ENCODE results near the gene SP3. TPM values are rescaled to one million over a fixed set of nuclear protein-coding genes. Genes with fewer than 3 reads are reported as not detected.
A peak's percentile ranks its signal among the peaks of the same experiment; 100 is the strongest.
"Not testable (repeated sequence)": the region's sequence is repeated elsewhere in the genome, so short reads cannot be mapped to it uniquely, and the experiment has no call there.

Gene SP3
- polyA plus RNA-seq, 2 donors = 11.9 to 17.7 TPM

GRCh38 chr2:173889464-173889863, 75.7 kb downstream of the SP3 start:
- not testable (repeated sequence) for H3K36me3 ChIP-seq (ENCODE audit: control insufficient read depth in 2 of 2, insufficient read depth in 2 of 2, low read length in 1 of 2); H3K4me3 ChIP-seq (ENCODE audit: low read depth in 1 of 2, low read length in 2 of 2); H3K4me1 ChIP-seq (ENCODE audit: control insufficient read depth in 2 of 2, insufficient read depth in 2 of 2, low read length in 1 of 2); H3K27me3 ChIP-seq (ENCODE audit: control insufficient read depth in 1 of 2, insufficient read depth in 2 of 2, low read length in 2 of 2); H3K27ac ChIP-seq (ENCODE audit: low read depth in 2 of 2, low read length in 1 of 2); H3K9me3 ChIP-seq (ENCODE audit: control insufficient read depth in 2 of 2, insufficient read depth in 1 of 2, low read depth in 1 of 2, low read length in 1 of 2)
- 95 to 100% methylated on average over 1 of the region's 1 CpG for WGBS, 2 donors

GRCh38 chr2:173886613-173887012, 78.6 kb downstream of the SP3 start:
- Histone ChIP-seq H3K4me1 (ENCODE audit: control insufficient read depth in 2 of 2, insufficient read depth in 2 of 2, low read length in 1 of 2) (no peaks in the 10 kb centered on the region), H3K9me3 (ENCODE audit: control insufficient read depth in 2 of 2, insufficient read depth in 1 of 2, low read depth in 1 of 2, low read length in 1 of 2) (peaks cover 0 to 5% of the 10 kb centered on the region in 2 donors), H3K27ac (ENCODE audit: low read depth in 2 of 2, low read length in 1 of 2) (no peak overlapping the region), H3K4me3 (ENCODE audit: low read depth in 1 of 2, low read length in 2 of 2) (no peak overlapping the region), H3K27me3 (ENCODE audit: control insufficient read depth in 1 of 2, insufficient read depth in 2 of 2, low read length in 2 of 2) (no peaks in the 10 kb centered on the region), H3K36me3 (ENCODE audit: control insufficient read depth in 2 of 2, insufficient read depth in 2 of 2, low read length in 1 of 2) (no peaks in the 10 kb centered on the region)
- 86 to 90% methylated on average over 3 of the region's 3 CpGs for WGBS, 2 donors

GRCh38 chr2:173884025-173884802, 81.0 kb downstream of the SP3 start:
- WGBS, 2 donors = 77 to 80% methylated on average over 2 of the region's 2 CpGs
- H3K27ac ChIP-seq (ENCODE audit: low read depth in 2 of 2, low read length in 1 of 2) = no peak overlapping the region
- H3K4me3 ChIP-seq (ENCODE audit: low read depth in 1 of 2, low read length in 2 of 2) = no peak overlapping the region

GRCh38 chr2:173881886-173882285, 83.3 kb downstream of the SP3 start:
- Histone ChIP-seq H3K27ac (ENCODE audit: low read depth in 2 of 2, low read length in 1 of 2) (no peak overlapping the region), H3K9me3 (ENCODE audit: control insufficient read depth in 2 of 2, insufficient read depth in 1 of 2, low read depth in 1 of 2, low read length in 1 of 2) (no peaks in the 10 kb centered on the region), H3K27me3 (ENCODE audit: control insufficient read depth in 1 of 2, insufficient read depth in 2 of 2, low read length in 2 of 2) (no peaks in the 10 kb centered on the region), H3K4me3 (ENCODE audit: low read depth in 1 of 2, low read length in 2 of 2) (no peak overlapping the region), H3K4me1 (ENCODE audit: control insufficient read depth in 2 of 2, insufficient read depth in 2 of 2, low read length in 1 of 2) (no peaks in the 10 kb centered on the region), H3K36me3 (ENCODE audit: control insufficient read depth in 2 of 2, insufficient read depth in 2 of 2, low read length in 1 of 2) (no peaks in the 10 kb centered on the region)
- 53 to 61% methylated on average over 3 of the region's 3 CpGs for WGBS, 2 donors

More at GRCh38 chr2:173884025-173884802, 81.0 kb downstream of the SP3 start:
- no peaks in the 10 kb centered on the region for H3K36me3 ChIP-seq (ENCODE audit: control insufficient read depth in 2 of 2, insufficient read depth in 2 of 2, low read length in 1 of 2)
- peaks cover 0 to 1% of the 10 kb centered on the region in 2 donors for H3K9me3 ChIP-seq (ENCODE audit: control insufficient read depth in 2 of 2, insufficient read depth in 1 of 2, low read depth in 1 of 2, low read length in 1 of 2)
- H3K4me1 ChIP-seq (ENCODE audit: control insufficient read depth in 2 of 2, insufficient read depth in 2 of 2, low read length in 1 of 2) = no peaks in the 10 kb centered on the region
- H3K27me3 ChIP-seq (ENCODE audit: control insufficient read depth in 1 of 2, insufficient read depth in 2 of 2, low read length in 2 of 2) = no peaks in the 10 kb centered on the region

- WGBS, 2 donors = 30 to 40% methylated on average over 4 of the region's 4 CpGs
- Histone ChIP-seq H3K4me1 (ENCODE audit: control insufficient read depth in 2 of 2, insufficient read depth in 2 of 2, low read length in 1 of 2) (no peaks in the 10 kb centered on the region), H3K9me3 (ENCODE audit: control insufficient read depth in 2 of 2, insufficient read depth in 1 of 2, low read depth in 1 of 2, low read length in 1 of 2) (no peaks in the 10 kb centered on the region), H3K27ac (ENCODE audit: low read depth in 2 of 2, low read length in 1 of 2) (no peak overlapping the region), H3K4me3 (ENCODE audit: low read depth in 1 of 2, low read length in 2 of 2) (no peak overlapping the region), H3K36me3 (ENCODE audit: control insufficient read depth in 2 of 2, insufficient read depth in 2 of 2, low read length in 1 of 2) (no peaks in the 10 kb centered on the region), H3K27me3 (ENCODE audit: control insufficient read depth in 1 of 2, insufficient read depth in 2 of 2, low read length in 2 of 2) (no peaks in the 10 kb centered on the region)
These were observed 83.7 kb downstream of the SP3 start for GRCh38 chr2:173881461-173881860.

- no peaks in the 10 kb centered on the region for H3K9me3 ChIP-seq (ENCODE audit: control insufficient read depth in 2 of 2, insufficient read depth in 1 of 2, low read depth in 1 of 2, low read length in 1 of 2)
- no peaks in the 10 kb centered on the region for H3K27me3 ChIP-seq (ENCODE audit: control insufficient read depth in 1 of 2, insufficient read depth in 2 of 2, low read length in 2 of 2)
- 95 to 98% methylated on average over 6 of the region's 6 CpGs for WGBS, 2 donors
- no peak overlapping the region for H3K27ac ChIP-seq (ENCODE audit: low read depth in 2 of 2, low read length in 1 of 2)
- no peaks in the 10 kb centered on the region for H3K4me1 ChIP-seq (ENCODE audit: control insufficient read depth in 2 of 2, insufficient read depth in 2 of 2, low read length in 1 of 2)
- no peaks in the 10 kb centered on the region for H3K36me3 ChIP-seq (ENCODE audit: control insufficient read depth in 2 of 2, insufficient read depth in 2 of 2, low read length in 1 of 2)
- H3K4me3 ChIP-seq (ENCODE audit: low read depth in 1 of 2, low read length in 2 of 2) = no peak overlapping the region
These were observed 84.6 kb downstream of the SP3 start for GRCh38 chr2:173880561-173880960.

DNA sequence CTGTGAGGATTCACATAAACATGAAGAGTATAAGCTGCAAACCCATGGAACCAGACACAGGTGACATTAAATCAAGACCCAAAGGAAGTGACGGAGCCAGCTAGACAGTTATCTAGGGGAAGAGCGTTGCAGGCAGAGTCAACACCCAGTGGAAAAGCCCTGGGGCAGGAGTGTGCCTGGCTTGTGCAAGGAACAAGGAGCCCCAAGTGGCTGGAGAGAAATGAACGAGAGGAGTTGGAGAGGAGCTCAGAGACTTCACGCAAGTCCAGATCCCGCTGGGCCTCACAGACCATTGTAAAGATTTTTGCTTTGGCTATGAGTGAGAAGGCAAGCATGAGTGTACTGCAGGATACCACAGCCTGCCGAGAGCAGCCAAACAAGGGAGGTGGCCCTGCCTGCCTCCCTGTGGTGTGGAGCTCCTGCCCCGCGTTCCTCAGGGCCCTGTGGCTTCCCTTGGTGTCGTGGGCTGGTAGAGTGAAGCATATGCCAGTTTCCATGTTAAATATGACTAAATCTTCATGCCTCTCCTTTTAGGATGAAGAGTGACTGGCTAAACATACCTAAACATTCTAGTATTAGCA, 88.2 kb downstream of the SP3 start:
- H3K27me3 ChIP-seq (ENCODE audit: control insufficient read depth in 1 of 2, insufficient read depth in 2 of 2, low read length in 2 of 2) = no peaks in the 10 kb centered on the region
- peaks cover 0 to 6% of the 10 kb centered on the region in 2 donors for H3K4me1 ChIP-seq (ENCODE audit: control insufficient read depth in 2 of 2, insufficient read depth in 2 of 2, low read length in 1 of 2)
- no peaks in the 10 kb centered on the region for H3K9me3 ChIP-seq (ENCODE audit: control insufficient read depth in 2 of 2, insufficient read depth in 1 of 2, low read depth in 1 of 2, low read length in 1 of 2)
- 91 to 93% methylated on average over 9 of the region's 9 CpGs for WGBS, 2 donors
- H3K36me3 ChIP-seq (ENCODE audit: control insufficient read depth in 2 of 2, insufficient read depth in 2 of 2, low read length in 1 of 2) = no peaks in the 10 kb centered on the region
- no peak overlapping the region for H3K4me3 ChIP-seq (ENCODE audit: low read depth in 1 of 2, low read length in 2 of 2)
- H3K27ac ChIP-seq (ENCODE audit: low read depth in 2 of 2, low read length in 1 of 2) = no peak overlapping the region

DNA sequence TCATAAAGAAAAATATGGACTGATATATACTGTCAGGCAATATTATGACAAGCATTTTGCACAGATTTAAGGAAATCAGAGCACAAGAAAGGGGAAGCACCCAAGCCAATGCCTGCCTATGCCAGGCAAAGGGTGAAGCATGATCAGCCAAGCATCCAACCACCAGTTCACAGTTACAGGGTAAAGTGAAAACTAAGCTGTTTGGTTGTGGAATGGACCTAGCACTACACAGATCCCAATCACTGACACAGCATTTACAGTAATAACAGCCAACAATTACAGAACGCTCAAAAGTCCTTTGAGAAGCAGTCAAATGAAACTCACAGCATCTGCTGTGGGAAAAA, 90.3 kb downstream of the SP3 start:
- Histone ChIP-seq H3K36me3 (ENCODE audit: control insufficient read depth in 2 of 2, insufficient read depth in 2 of 2, low read length in 1 of 2) (no peaks in the 10 kb centered on the region), H3K27ac (ENCODE audit: low read depth in 2 of 2, low read length in 1 of 2) (no peak overlapping the region), H3K4me3 (ENCODE audit: low read depth in 1 of 2, low read length in 2 of 2) (no peak overlapping the region), H3K9me3 (ENCODE audit: control insufficient read depth in 2 of 2, insufficient read depth in 1 of 2, low read depth in 1 of 2, low read length in 1 of 2) (no peaks in the 10 kb centered on the region), H3K4me1 (ENCODE audit: control insufficient read depth in 2 of 2, insufficient read depth in 2 of 2, low read length in 1 of 2) (peaks cover 0 to 6% of the 10 kb centered on the region in 2 donors), H3K27me3 (ENCODE audit: control insufficient read depth in 1 of 2, insufficient read depth in 2 of 2, low read length in 2 of 2) (no peaks in the 10 kb centered on the region)
- 81 to 90% methylated on average over 1 of the region's 1 CpG for WGBS, 2 donors

DNA sequence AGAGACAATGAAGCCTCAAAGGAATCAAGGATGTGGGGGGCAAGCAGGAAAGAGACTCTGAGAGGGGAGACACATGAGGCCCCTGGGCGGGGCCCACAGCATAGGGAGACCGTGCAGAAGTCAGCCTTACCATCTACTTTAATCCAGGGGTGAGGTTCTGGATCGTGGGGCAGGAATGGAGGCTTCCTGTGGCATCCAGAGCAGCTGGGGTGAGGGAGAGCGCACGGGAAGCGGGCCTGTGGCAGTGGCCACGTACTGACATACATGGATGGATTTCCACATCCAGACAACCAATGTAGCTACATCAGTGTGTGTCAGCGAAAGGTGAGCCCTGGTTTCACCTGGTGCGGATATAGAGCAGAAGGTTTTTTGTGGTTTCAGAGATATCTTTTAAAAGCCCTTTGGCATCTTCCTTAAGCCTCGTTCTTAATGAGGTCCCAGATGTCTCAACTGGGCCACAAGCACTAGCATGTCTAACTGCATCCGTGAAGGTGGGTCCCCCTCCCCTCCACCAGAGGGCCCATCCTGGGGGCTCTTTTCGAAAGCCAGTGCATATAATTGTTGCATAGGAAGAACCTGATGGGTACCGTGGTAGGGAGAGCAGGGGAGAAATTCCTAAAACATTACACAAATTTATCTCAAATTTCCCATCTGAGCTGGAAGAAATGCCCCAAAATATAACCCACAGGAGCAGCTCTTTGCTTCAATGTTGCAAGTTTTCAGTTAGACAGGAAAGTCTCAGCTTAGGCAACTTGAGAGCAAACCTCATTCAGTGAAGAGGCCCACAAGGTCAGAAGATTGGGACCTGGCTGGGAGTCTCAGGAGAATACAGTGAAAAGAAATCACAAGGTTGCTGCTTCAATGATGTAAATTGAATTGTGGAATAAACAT, 90.9 kb downstream of the SP3 start:
- no peaks in the 10 kb centered on the region for H3K36me3 ChIP-seq (ENCODE audit: control insufficient read depth in 2 of 2, insufficient read depth in 2 of 2, low read length in 1 of 2)
- H3K4me3 ChIP-seq (ENCODE audit: low read depth in 1 of 2, low read length in 2 of 2) = no peak overlapping the region
- no peaks in the 10 kb centered on the region for H3K9me3 ChIP-seq (ENCODE audit: control insufficient read depth in 2 of 2, insufficient read depth in 1 of 2, low read depth in 1 of 2, low read length in 1 of 2)
- H3K27ac ChIP-seq (ENCODE audit: low read depth in 2 of 2, low read length in 1 of 2) = peak overlapping the region in 1 of 2 donors; percentile 54
- peaks cover 0 to 6% of the 10 kb centered on the region in 2 donors for H3K4me1 ChIP-seq (ENCODE audit: control insufficient read depth in 2 of 2, insufficient read depth in 2 of 2, low read length in 1 of 2)
- 74 to 83% methylated on average over 13 of the region's 13 CpGs for WGBS, 2 donors
- no peaks in the 10 kb centered on the region for H3K27me3 ChIP-seq (ENCODE audit: control insufficient read depth in 1 of 2, insufficient read depth in 2 of 2, low read length in 2 of 2)

Data from esophagus (tissue), 2 donors.